HFFc6 (cell line): ENCODE results near the gene NFS1. TPM values are rescaled to one million over a fixed set of nuclear protein-coding genes. Genes with fewer than 3 reads are reported as not detected.
A peak's percentile ranks its signal among the peaks of the same experiment; 100 is the strongest.
"Not testable (repeated sequence)": the region's sequence is repeated elsewhere in the genome, so short reads cannot be mapped to it uniquely, and the experiment has no call there.

Experiments used
- DNase-seq: peaks from one replicate; pipeline ENCODE4 v3.0.0-alpha.2; 2018
- H3K27ac Mint-ChIP-seq: 2 replicates; pipeline ENCODE4 v1.8.0; 2020; ENCODE audit warnings: mild to moderate bottlenecking, mixed read lengths
- H3K27me3 Mint-ChIP-seq: 2 replicates; pipeline ENCODE4 v1.8.0; 2021; ENCODE audit warnings: mild to moderate bottlenecking, moderate library complexity, mixed read lengths; ENCODE audit not compliant: insufficient read depth
- H3K36me3 Mint-ChIP-seq: 2 replicates; pipeline ENCODE4 v1.8.0; 2021; ENCODE audit warnings: low read depth, mixed read lengths
- H3K4me1 Mint-ChIP-seq: 2 replicates; pipeline ENCODE4 v1.8.0; 2020; ENCODE audit warnings: low read depth, mixed read lengths
- H3K4me3 Mint-ChIP-seq: 2 replicates; pipeline ENCODE4 v1.8.0; 2020; ENCODE audit warnings: mild to moderate bottlenecking, moderate library complexity, mixed read lengths
- H3K9me3 Mint-ChIP-seq: 2 replicates; pipeline ENCODE4 v1.8.0; 2020; ENCODE audit warnings: mild to moderate bottlenecking, mixed read lengths
- total RNA-seq, 6 experiments: library from RNA; stranded (reverse); fragmentation: NEBNext Ultra II Directional; extraction: Animal tissue kit (Norgen Biotek cat#: 25700); gene quantifications; 2 replicates in 1 of 6; 3 replicates in 5 of 6; pipeline ENCODE4 v1.2.3, GENCODE V29; 2021
- TF ChIP-seq, protein P1 (sequence below): fragments of 200-600 bp; sonication (generic); IDR thresholded peaks from 2 replicates; pipeline ENCODE4 v1.5.0; 2021; ENCODE audit warnings: antibody characterized with exemption, mild to moderate bottlenecking

Gene NFS1
- total RNA-seq, 6 experiments from 2014 or later, result 28.6 to 40.6 (median 34.6) TPM

DNA sequence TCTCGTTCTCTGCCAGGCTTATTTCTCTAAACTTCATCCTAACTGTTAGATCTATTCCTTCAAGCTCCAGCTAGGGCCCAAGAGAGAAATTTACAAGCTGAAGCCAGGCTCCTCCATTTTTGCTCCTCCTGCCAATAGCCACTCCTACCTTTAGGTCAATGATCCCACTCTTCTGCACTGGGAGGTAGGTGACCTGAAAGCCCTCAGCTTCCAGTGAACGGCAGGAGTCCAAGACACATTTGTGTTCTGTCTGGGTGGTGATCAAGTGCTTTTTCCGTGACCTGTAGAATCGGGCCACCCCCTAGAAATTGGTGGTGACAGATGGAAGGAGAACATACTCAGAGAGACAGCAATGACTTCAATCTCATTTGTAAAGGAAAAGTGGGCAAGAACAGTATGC, 8.9 kb downstream of the NFS1 start:
- TF ChIP-seq, protein P1, sequence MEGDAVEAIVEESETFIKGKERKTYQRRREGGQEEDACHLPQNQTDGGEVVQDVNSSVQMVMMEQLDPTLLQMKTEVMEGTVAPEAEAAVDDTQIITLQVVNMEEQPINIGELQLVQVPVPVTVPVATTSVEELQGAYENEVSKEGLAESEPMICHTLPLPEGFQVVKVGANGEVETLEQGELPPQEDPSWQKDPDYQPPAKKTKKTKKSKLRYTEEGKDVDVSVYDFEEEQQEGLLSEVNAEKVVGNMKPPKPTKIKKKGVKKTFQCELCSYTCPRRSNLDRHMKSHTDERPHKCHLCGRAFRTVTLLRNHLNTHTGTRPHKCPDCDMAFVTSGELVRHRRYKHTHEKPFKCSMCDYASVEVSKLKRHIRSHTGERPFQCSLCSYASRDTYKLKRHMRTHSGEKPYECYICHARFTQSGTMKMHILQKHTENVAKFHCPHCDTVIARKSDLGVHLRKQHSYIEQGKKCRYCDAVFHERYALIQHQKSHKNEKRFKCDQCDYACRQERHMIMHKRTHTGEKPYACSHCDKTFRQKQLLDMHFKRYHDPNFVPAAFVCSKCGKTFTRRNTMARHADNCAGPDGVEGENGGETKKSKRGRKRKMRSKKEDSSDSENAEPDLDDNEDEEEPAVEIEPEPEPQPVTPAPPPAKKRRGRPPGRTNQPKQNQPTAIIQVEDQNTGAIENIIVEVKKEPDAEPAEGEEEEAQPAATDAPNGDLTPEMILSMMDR, result no peak
- Mint-ChIP-seq H3K4me1 (peaks cover 2% of the 10 kb centered on the region; the same call in 1 of the 2 replicates), H3K9me3 (no peaks in the 10 kb centered on the region), H3K36me3 (peaks cover 12% of the 10 kb centered on the region), H3K4me3 (no peak overlapping the region), H3K27me3 (no peaks in the 10 kb centered on the region), H3K27ac (no peak overlapping the region)
- DNase-seq, result no peak

- not testable (repeated sequence) for H3K27ac Mint-ChIP-seq, H3K4me1 Mint-ChIP-seq, H3K36me3 Mint-ChIP-seq, DNase-seq, H3K9me3 Mint-ChIP-seq, H3K4me3 Mint-ChIP-seq, H3K27me3 Mint-ChIP-seq
- TF ChIP-seq, protein P1, result peak; percentile 51
Measured at GRCh38 chr20:35686872-35687271, 12.3 kb downstream of the NFS1 start.

DNA sequence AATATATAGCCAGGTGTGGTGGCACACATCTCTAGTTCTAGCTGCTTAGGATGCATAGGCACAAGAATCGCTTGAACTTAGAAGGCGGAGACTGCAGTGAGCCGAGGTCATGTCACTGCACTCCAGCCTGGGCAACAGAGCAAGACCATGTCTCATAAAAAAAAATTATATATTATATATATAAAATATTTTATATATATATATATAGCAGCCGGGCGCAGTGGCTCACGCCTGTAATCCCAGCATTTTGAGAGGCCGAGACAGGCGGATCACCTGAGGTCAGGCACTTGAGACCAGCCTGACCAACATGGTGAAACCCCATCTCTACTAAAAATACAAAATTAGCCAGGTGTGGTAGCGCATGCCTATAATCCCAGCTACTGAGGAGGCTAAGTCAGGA, 13.8 kb downstream of the NFS1 start:
- H3K27ac Mint-ChIP-seq, H3K27me3 Mint-ChIP-seq, H3K4me3 Mint-ChIP-seq, H3K9me3 Mint-ChIP-seq, H3K4me1 Mint-ChIP-seq, H3K36me3 Mint-ChIP-seq, DNase-seq: not testable (repeated sequence)

GRCh38 chr20:35681960-35682359, 17.2 kb downstream of the NFS1 start:
- Mint-ChIP-seq H3K9me3 (no peaks in the 10 kb centered on the region), H3K4me3 (no peak overlapping the region), H3K36me3 (0 out of 2 replicates have a peak, but pooled peaks cover under 1% of the 10 kb centered on the region), H3K27ac (no peak overlapping the region), H3K4me1 (no peaks in the 10 kb centered on the region), H3K27me3 (peaks cover 1% of the 10 kb centered on the region)
- TF ChIP-seq, protein P1, result no peak
- no peak for DNase-seq

DNA sequence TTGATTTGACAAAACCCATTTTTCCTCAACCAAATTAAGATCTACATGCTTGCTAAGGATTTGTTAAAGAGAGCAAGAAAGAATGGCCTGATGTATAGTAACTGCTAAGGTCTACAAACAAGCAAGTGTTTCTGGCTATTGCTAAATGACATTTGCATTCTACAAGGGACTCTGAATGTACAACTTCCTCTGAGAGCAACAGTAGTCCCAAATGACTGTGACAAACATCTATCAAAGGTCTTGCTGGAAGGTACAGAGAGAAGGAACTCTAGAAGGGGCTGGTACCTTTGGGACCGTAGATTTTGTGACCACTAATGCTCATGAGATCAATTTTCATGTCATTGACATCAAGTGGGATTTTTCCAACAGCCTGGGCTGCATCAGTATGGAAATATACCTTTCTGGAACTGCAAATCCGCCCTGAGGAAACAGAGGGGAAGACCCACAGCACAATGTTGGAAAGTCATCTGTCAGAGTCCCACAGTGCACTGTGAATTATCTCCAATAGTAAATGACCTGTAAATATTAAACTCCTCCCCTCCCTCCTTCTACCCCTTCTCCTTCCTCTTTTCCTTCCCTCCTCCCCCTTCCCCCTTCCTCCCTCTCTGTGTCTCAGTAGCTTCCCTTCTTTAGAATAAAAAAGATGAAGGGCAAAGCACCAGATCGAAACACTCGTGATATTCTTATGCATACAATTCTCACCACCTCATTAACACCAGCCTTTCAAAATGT, 18.5 kb downstream of the NFS1 start:
- TF ChIP-seq, protein P1, result no peak
- no peak for DNase-seq
- Mint-ChIP-seq H3K4me1 (no peaks in the 10 kb centered on the region), H3K27me3 (peaks cover 1% of the 10 kb centered on the region), H3K4me3 (no peak overlapping the region), H3K27ac (no peak overlapping the region), H3K36me3 (no peaks in the 10 kb centered on the region), H3K9me3 (no peaks in the 10 kb centered on the region)

DNA sequence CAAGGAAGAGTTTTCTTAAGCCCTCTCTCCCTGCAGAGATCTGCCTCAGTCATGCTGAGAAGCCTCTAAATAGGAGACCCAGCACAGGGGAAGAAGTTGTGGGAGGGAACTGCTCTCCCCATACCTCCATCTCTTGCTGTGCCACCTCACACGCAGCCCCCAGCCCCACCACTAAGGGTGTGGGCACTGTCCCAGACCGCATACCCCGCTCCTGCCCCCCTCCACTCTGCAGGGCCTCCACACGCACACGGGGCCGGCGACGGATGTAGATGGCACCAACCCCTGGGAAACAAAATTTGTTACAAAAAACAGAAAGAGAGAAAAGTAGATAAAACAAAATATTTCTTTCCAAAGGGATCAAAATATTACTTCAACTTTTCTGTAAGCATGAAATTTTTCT, 24.2 kb downstream of the NFS1 start:
- H3K27ac Mint-ChIP-seq, result no peak overlapping the region
- H3K36me3 Mint-ChIP-seq, result peaks cover 7% of the 10 kb centered on the region; the same call in 1 of the 2 replicates
- H3K4me3 Mint-ChIP-seq, result no peak overlapping the region
- H3K9me3 Mint-ChIP-seq, result no peaks in the 10 kb centered on the region
- H3K4me1 Mint-ChIP-seq, result no peaks in the 10 kb centered on the region
- DNase-seq, result no peak
- H3K27me3 Mint-ChIP-seq, result peaks cover 1% of the 10 kb centered on the region
- TF ChIP-seq, protein P1, result no peak
